ENCODE data around the gene S100A10. TPM values are rescaled to one million over a fixed set of nuclear protein-coding genes. Genes with fewer than 3 reads are reported as not detected.

The S100A10 gene
- total RNA-seq, 1 donor from 2014 or later = 152 TPM

GRCh38 chr1:151935894-151936602 is 57.6 kb downstream of the S100A10 start:
- no peak for DNase-seq (ENCODE audit: low spot score)

DNA sequence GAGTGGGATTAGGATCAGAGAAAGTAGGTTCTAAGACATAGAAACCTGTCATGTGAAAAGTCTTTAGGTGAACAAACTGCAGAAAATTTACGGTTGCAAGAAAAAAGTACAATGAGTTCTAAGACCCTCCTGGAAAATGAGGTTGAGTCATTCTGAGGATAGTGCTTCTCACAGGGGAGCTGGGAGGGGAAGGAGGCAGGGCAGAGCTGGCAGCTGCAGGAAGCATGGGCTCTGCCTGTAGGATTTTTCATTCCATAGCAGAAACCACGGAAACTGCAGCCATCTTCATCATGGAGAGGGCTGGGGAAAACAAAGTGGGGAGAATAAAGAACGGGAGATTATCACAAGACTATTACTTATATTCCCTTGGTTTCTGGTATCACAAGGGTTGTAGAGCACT is 58.5 kb downstream of the S100A10 start:
- DNase-seq (ENCODE audit: low spot score) = no peak

GRCh38 chr1:151934048-151934493 is 59.6 kb downstream of the S100A10 start:
- no peak for DNase-seq (ENCODE audit: low spot score)

Other genes with a start within 250 kb of the S100A10 start
- gene MRPL9, start 230.4 kb downstream of the S100A10 start, total RNA-seq = 66.1 TPM
- gene TDRKH, start 203.4 kb downstream of the S100A10 start, total RNA-seq = 12.3 TPM
- gene LINGO4, start 188.4 kb downstream of the S100A10 start, total RNA-seq = 0.31 TPM
- 14.5 TPM for gene RORC, start 162.1 kb downstream of the S100A10 start, total RNA-seq
- gene C2CD4D, start 154.0 kb downstream of the S100A10 start, total RNA-seq = 1.4 TPM
- gene THEM5, start 140.1 kb downstream of the S100A10 start, total RNA-seq = not detected
- gene THEM4, start 84.3 kb downstream of the S100A10 start, total RNA-seq = 28.2 TPM
- gene S100A11, start 43.1 kb upstream of the S100A10 start, total RNA-seq = 1,471 TPM
- not detected for gene TCHHL1, start 95.2 kb upstream of the S100A10 start, total RNA-seq
- not detected for gene TCHH, start 121.6 kb upstream of the S100A10 start, total RNA-seq
- gene RPTN, start 165.4 kb upstream of the S100A10 start, total RNA-seq = not detected
- gene HRNR, start 230.3 kb upstream of the S100A10 start, total RNA-seq = not detected

Data from ureter (tissue), 1 donor.